GM23338 (cell line): ENCODE data around the gene DEDD2.

Source experiments
- CREB1 ChIP-seq: fragments of 250-450 bp; sonication (Bioruptor Pico); IDR thresholded peaks from 2 replicates; pipeline ENCODE4 v1.5.0; 2020; ENCODE audit warnings: low read depth, mild to moderate bottlenecking, moderate library complexity
- EZH2 ChIP-seq: fragments of 200-600 bp; sonication (generic); IDR thresholded peaks from one replicate; pipeline ENCODE4 v1.8.0; 2017; ENCODE audit warnings: antibody characterized with exemption, mild to moderate bottlenecking, low read depth; ENCODE audit not compliant: unreplicated experiment
- EZH2phosphoT487 ChIP-seq: fragments of 200-600 bp; sonication (generic); IDR thresholded peaks from one replicate; pipeline ENCODE4 v1.8.1; 2018; ENCODE audit warnings: antibody characterized with exemption; ENCODE audit not compliant: unreplicated experiment
- JUNB ChIP-seq: IDR thresholded peaks from one replicate; pipeline ENCODE4 v1.6.1; 2016; ENCODE audit warnings: antibody characterized with exemption; ENCODE audit not compliant: unreplicated experiment
- NANOG ChIP-seq: IDR thresholded peaks from 2 replicates; pipeline ENCODE4 v1.6.1; 2016; ENCODE audit warnings: antibody characterized with exemption, borderline replicate concordance
- POLR2AphosphoS5 ChIP-seq: IDR thresholded peaks from 2 replicates; pipeline ENCODE4 v1.6.1; 2016; ENCODE audit warnings: antibody characterized with exemption, low read depth
- REST ChIP-seq: IDR thresholded peaks from one replicate; pipeline ENCODE4 v1.6.1; 2018; ENCODE audit warnings: antibody characterized with exemption; ENCODE audit not compliant: unreplicated experiment
- STAT1 ChIP-seq: IDR thresholded peaks from one replicate; pipeline ENCODE4 v1.6.1; 2016; ENCODE audit warnings: antibody characterized with exemption; ENCODE audit not compliant: unreplicated experiment
- ZNF114 ChIP-seq: fragments of 250-450 bp; sonication (Bioruptor Pico); IDR thresholded peaks from 2 replicates; pipeline ENCODE4 v1.5.0; 2020; ENCODE audit warnings: mild to moderate bottlenecking, moderate library complexity
- ZNF331 ChIP-seq: fragments of 250-450 bp; sonication (Bioruptor Pico); IDR thresholded peaks from 2 replicates; pipeline ENCODE4 v1.5.0; 2020; ENCODE audit warnings: low read depth, mild to moderate bottlenecking, moderate library complexity
- ZNF462 ChIP-seq: fragments of 250-450 bp; sonication (Bioruptor Pico); IDR thresholded peaks from 2 replicates; pipeline ENCODE4 v1.5.0; 2020; ENCODE audit warnings: mild to moderate bottlenecking, moderate library complexity
- TF ChIP-seq, protein P1 (sequence below), 2 experiments: fragments of 200-600 bp in 1 of 2; sonication (generic) in 1 of 2; conservative IDR thresholded peaks; 2 replicates each; pipeline versions ENCODE4 v1.5.1 to v1.6.1; 2016 to 2017; ENCODE audit warnings: antibody characterized with exemption in 2 of 2, low read depth in 2 of 2, mild to moderate bottlenecking in 2 of 2, moderate library complexity in 1 of 2
- TF ChIP-seq, protein P2 (sequence below): IDR thresholded peaks from 2 replicates; pipeline ENCODE4 v1.6.1; 2016; ENCODE audit warnings: antibody characterized with exemption

- TF ChIP-seq, protein P1, sequence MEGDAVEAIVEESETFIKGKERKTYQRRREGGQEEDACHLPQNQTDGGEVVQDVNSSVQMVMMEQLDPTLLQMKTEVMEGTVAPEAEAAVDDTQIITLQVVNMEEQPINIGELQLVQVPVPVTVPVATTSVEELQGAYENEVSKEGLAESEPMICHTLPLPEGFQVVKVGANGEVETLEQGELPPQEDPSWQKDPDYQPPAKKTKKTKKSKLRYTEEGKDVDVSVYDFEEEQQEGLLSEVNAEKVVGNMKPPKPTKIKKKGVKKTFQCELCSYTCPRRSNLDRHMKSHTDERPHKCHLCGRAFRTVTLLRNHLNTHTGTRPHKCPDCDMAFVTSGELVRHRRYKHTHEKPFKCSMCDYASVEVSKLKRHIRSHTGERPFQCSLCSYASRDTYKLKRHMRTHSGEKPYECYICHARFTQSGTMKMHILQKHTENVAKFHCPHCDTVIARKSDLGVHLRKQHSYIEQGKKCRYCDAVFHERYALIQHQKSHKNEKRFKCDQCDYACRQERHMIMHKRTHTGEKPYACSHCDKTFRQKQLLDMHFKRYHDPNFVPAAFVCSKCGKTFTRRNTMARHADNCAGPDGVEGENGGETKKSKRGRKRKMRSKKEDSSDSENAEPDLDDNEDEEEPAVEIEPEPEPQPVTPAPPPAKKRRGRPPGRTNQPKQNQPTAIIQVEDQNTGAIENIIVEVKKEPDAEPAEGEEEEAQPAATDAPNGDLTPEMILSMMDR (conservative IDR thresholded peaks at IDR 0.05; ENCODE audit: low read depth in 2 of 2), result no peak
- TF ChIP-seq REST (no peak), POLR2AphosphoS5 (no peak), EZH2 (no peak), EZH2phosphoT487 (no peak), CREB1 (CRISPR knock-in tag) (no peak), ZNF331 (no peak), NANOG (no peak), JUNB (no peak), ZNF114 (CRISPR knock-in tag) (no peak), STAT1 (no peak), ZNF462 (no peak)
- TF ChIP-seq, protein P2, sequence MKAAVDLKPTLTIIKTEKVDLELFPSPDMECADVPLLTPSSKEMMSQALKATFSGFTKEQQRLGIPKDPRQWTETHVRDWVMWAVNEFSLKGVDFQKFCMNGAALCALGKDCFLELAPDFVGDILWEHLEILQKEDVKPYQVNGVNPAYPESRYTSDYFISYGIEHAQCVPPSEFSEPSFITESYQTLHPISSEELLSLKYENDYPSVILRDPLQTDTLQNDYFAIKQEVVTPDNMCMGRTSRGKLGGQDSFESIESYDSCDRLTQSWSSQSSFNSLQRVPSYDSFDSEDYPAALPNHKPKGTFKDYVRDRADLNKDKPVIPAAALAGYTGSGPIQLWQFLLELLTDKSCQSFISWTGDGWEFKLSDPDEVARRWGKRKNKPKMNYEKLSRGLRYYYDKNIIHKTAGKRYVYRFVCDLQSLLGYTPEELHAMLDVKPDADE, result no peak
These were observed 16.3 kb upstream of the DEDD2 start for GRCh38 chr19:42233678-42234292.
